ENCODE data around the gene DIAPH2. TPM values are rescaled to one million over a fixed set of nuclear protein-coding genes. Genes with fewer than 3 reads are reported as not detected.

DIAPH2 gene
- total and polyA plus RNA-seq, 2 of the 13 experiments (the other 11 are each of a cell fraction or from before 2014, with no cell fraction given), result 2.1 to 8.5 TPM

DNA sequence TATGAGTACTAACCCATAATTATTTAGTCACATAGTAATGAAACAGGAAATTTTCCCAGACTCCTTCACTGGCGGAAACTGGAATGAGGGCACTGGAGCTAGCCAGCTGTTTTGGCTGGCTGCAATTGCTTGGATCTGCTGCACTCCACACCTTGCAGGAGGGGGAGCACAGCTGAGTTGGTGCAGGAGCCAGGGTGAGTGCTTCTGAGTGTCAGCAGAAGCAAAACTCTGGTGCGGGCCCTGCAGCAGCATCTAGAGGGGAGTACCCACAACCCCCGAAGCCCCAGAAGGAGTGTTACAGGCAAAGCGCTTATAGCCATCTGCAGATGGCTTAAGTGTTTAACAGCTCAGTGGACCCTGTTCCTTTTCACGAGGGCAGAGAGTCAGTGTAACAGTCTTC, 295.1 kb downstream of the DIAPH2 start (continued):
- TF ChIP-seq SRSF4 (IDR thresholded peaks at IDR 0.05; ENCODE audit: low read depth, low read length, poor library complexity, severe bottlenecking) (no peak), PLRG1 (conservative IDR thresholded peaks at IDR 0.05) (no peak), SRSF1 (optimal IDR thresholded peaks at IDR 0.05; ENCODE audit: low read depth, low read length) (no peak), IKZF1 (IDR thresholded peaks at IDR 0.05) (no peak), CBFB (CRISPR knock-in tag; IDR thresholded peaks at IDR 0.05) (no peak)
- TF ChIP-seq, protein P1, sequence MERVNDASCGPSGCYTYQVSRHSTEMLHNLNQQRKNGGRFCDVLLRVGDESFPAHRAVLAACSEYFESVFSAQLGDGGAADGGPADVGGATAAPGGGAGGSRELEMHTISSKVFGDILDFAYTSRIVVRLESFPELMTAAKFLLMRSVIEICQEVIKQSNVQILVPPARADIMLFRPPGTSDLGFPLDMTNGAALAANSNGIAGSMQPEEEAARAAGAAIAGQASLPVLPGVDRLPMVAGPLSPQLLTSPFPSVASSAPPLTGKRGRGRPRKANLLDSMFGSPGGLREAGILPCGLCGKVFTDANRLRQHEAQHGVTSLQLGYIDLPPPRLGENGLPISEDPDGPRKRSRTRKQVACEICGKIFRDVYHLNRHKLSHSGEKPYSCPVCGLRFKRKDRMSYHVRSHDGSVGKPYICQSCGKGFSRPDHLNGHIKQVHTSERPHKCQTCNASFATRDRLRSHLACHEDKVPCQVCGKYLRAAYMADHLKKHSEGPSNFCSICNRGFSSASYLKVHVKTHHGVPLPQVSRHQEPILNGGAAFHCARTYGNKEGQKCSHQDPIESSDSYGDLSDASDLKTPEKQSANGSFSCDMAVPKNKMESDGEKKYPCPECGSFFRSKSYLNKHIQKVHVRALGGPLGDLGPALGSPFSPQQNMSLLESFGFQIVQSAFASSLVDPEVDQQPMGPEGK (CRISPR knock-in tag; IDR thresholded peaks at IDR 0.05), result no peak

DNA sequence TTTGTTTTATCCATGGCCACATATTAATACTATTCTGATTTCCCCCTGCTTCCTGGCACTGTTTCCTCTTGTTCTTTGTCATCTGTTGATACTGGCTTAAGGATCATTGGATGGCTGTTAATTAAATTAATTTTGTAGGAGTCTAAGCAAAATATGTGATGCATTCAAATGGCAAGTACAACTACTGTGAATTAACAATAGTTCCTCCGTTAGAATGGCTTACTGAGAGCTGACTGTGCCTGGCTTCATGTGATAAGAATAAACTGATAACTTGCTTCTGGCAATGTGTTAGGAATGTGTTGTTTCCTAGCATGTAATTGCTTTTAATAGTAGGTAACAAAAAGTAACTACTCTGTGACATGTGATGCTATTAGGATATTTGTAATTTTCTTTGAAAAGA, 297.5 kb downstream of the DIAPH2 start:
- Histone ChIP-seq H3K4me1 (ENCODE audit: insufficient read depth, low read length) (no peaks in the 10 kb centered on the region), H2AFZ (ENCODE audit: low read length) (no peak overlapping the region), H3K27me3 (ENCODE audit: control insufficient read depth in 1 of 2, insufficient read depth in 2 of 2, low read length in 2 of 2) (no peaks in the 10 kb centered on the region), H3K27ac (ENCODE audit: extremely low read length, insufficient read depth, low read length) (no peak overlapping the region), H3K9ac (ENCODE audit: insufficient read depth, low read depth, low read length) (no peak overlapping the region), H3K4me2 (ENCODE audit: low read depth, low read length) (no peak overlapping the region), H3K36me3 (replicated peaks in 1 of 2; ENCODE audit: control insufficient read depth in 1 of 2, insufficient read depth in 2 of 2, low read length in 2 of 2) (no peaks in the 10 kb centered on the region), H3K9me3 (ENCODE audit: low read length) (no peaks in the 10 kb centered on the region), H4K20me1 (ENCODE audit: insufficient read depth, low read length) (no peaks in the 10 kb centered on the region), H3K4me3 (replicated peaks in 1 of 3; ENCODE audit: insufficient read depth in 1 of 3, low read depth in 2 of 3, low read length in 3 of 3) (no peak overlapping the region), H3K79me2 (ENCODE audit: insufficient read depth, low read length) (no peaks in the 10 kb centered on the region)
- ChIA-PET CTCF (ENCODE audit: low intra/inter-chr PET ratio, low total read pairs) (no interaction called here), POLR2A (no interaction called here)
- in situ Hi-C loops (cut with HindIII; ENCODE audit: extremely low pct_ligation_motif_present, low pct_unique_long_range_greater_than_20kb) (no loop called here), intact Hi-C loops (cut with micrococcal nuclease; ENCODE audit: unreplicated experiment) (no loop called here)
- TF ChIP-seq, protein P2, sequence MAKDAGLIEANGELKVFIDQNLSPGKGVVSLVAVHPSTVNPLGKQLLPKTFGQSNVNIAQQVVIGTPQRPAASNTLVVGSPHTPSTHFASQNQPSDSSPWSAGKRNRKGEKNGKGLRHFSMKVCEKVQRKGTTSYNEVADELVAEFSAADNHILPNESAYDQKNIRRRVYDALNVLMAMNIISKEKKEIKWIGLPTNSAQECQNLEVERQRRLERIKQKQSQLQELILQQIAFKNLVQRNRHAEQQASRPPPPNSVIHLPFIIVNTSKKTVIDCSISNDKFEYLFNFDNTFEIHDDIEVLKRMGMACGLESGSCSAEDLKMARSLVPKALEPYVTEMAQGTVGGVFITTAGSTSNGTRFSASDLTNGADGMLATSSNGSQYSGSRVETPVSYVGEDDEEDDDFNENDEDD (CRISPR knock-in tag; IDR thresholded peaks at IDR 0.05; ENCODE audit: borderline replicate concordance), result no peak
- TF ChIP-seq ZNF75D (CRISPR knock-in tag; IDR thresholded peaks at IDR 0.05; ENCODE audit: borderline replicate concordance) (no peak), ZNF547 (CRISPR knock-in tag; IDR thresholded peaks at IDR 0.05) (no peak), THYN1 (CRISPR knock-in tag; IDR thresholded peaks at IDR 0.05; ENCODE audit: borderline replicate concordance, low read depth) (no peak), NCOA2 (CRISPR knock-in tag; IDR thresholded peaks at IDR 0.05) (no peak), ZC3H13 (CRISPR knock-in tag; IDR thresholded peaks at IDR 0.05) (no peak), ZNF720 (CRISPR knock-in tag; IDR thresholded peaks at IDR 0.05) (no peak)
- TF ChIP-seq, protein P3, sequence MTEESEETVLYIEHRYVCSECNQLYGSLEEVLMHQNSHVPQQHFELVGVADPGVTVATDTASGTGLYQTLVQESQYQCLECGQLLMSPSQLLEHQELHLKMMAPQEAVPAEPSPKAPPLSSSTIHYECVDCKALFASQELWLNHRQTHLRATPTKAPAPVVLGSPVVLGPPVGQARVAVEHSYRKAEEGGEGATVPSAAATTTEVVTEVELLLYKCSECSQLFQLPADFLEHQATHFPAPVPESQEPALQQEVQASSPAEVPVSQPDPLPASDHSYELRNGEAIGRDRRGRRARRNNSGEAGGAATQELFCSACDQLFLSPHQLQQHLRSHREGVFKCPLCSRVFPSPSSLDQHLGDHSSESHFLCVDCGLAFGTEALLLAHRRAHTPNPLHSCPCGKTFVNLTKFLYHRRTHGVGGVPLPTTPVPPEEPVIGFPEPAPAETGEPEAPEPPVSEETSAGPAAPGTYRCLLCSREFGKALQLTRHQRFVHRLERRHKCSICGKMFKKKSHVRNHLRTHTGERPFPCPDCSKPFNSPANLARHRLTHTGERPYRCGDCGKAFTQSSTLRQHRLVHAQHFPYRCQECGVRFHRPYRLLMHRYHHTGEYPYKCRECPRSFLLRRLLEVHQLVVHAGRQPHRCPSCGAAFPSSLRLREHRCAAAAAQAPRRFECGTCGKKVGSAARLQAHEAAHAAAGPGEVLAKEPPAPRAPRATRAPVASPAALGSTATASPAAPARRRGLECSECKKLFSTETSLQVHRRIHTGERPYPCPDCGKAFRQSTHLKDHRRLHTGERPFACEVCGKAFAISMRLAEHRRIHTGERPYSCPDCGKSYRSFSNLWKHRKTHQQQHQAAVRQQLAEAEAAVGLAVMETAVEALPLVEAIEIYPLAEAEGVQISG (CRISPR knock-in tag; IDR thresholded peaks at IDR 0.05), result no peak
- TF ChIP-seq, protein P4, sequence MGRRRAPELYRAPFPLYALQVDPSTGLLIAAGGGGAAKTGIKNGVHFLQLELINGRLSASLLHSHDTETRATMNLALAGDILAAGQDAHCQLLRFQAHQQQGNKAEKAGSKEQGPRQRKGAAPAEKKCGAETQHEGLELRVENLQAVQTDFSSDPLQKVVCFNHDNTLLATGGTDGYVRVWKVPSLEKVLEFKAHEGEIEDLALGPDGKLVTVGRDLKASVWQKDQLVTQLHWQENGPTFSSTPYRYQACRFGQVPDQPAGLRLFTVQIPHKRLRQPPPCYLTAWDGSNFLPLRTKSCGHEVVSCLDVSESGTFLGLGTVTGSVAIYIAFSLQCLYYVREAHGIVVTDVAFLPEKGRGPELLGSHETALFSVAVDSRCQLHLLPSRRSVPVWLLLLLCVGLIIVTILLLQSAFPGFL (CRISPR knock-in tag; IDR thresholded peaks at IDR 0.05), result no peak
- TF ChIP-seq, protein P5, sequence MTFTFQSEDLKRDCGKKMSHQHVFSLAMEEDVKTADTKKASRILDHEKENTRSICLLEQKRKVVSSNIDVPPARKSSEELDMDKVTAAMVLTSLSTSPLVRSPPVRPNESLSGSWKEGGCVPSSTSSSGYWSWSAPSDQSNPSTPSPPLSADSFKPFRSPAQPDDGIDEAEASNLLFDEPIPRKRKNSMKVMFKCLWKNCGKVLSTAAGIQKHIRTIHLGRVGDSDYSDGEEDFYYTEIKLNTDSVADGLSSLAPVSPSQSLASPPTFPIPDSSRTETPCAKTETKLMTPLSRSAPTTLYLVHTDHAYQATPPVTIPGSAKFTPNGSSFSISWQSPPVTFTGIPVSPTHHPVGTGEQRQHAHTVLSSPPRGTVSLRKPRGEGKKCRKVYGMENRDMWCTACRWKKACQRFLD (CRISPR knock-in tag; IDR thresholded peaks at IDR 0.05; ENCODE audit: borderline replicate concordance), result no peak
- FAIRE-seq (no peak), DNase-seq (ENCODE audit: low spot score) (no peak), ATAC-seq (no peak)
- 92% methylated on average over 1 of the region's 1 CpG for WGBS (ENCODE audit: low lambda C conversion rate)
- BruUV-seq (replicated peaks), result no TSS peak

All from HepG2 (cell line).